KG1 (cell line): Measurements from ENCODE around the gene ATP2B3.

ENCODE experiments used
- DNase-seq: peaks from one replicate; lab custom pipeline; 2025; lab: John Stamatoyannopoulos, UW

Gene ATP2B3

DNA sequence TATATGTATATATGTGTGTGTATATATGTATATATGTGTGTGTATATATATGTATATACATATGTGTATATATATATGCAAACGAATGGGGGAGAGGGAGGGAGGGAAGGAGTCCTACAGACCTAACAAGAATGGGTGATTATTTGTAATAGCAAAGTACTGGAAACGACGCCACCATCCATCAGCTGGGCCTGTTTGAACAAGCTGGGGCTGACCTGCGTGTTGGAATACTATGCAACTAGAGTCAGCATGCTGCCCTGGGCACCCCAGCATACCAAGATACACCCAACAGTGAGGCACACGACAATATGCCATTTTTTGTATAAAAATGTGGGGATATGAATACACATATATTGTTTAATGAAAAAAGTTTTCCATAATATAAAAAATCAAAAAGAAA lies 103.1 kb downstream of the ATP2B3 start:
- no peak for DNase-seq

GRCh38 chrX:153621949-153622598 lies 104.6 kb downstream of the ATP2B3 start:
- no peak for DNase-seq

DNA sequence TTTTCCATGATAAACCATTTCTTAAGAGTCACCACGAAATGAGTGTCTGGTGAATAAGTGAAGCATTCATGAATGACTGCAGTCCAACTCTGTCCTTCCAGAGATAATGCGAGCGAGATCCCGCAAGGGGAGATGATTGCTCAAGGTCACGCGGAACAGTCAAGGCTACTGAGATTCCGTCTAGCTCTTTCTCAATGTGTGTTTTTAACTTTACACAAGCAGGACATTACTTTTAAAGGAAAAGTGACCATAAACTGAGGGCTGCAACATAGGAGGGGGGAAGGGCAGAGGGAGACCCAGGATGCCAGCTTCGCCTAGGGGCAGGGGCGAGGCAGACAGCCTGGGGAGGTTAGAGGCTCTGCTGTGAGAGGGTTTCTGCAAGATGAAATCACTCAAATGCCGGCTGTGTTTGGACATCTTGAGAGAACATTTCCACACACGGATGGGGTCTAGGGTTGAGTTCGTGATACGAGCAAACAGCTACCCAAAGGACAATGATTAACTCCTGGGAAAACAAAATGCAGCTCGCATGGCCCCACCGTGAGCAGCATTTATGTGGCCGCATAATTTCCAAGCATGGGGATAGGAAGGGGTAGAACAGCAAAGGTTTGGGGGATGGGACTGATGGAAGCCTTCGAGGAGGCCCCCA lies 105.3 kb downstream of the ATP2B3 start:
- DNase-seq: no peak

- no peak for DNase-seq
Observed at GRCh38 chrX:153623310-153624029, 106.0 kb downstream of the ATP2B3 start.

GRCh38 chrX:153624196-153625091 lies 107.0 kb downstream of the ATP2B3 start:
- no peak for DNase-seq

DNA sequence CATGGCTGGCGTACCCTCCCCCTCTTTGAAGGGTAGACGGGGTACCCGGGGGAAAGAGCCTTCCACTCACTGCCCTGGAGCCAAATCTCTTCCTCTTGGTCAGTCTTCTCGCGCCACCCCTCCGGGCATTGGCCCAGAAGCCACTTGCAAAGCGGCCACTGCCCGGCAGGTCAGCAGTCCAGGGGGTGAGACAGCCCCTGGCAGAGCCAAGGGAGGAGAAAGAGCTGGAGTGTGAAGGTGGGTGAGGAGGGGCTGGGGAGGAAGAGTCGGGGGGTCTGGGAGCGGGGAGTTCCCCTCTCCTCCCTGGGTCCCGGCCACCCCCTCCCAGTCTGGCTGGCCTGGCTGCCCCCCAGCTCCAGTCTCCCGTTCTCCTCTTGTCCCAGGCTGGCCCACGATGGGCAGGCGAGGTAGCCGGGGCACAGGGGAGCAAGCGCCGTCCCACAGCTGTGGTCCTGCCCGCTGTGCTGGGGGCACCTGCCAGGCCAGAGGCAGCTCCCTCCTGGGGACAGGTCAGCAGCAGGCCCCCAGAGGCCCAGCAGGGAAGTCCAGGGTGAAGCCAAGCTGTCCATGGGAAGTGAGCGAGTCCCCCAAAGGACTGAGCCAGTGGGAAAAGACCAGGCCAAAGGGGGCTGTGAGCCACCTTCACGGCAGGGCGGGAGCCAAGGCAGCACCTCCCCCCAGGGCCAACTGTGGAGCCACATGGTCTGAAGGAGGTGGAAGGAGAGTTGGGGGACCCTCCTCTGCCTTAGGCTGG lies 108.0 kb downstream of the ATP2B3 start:
- DNase-seq: no peak

DNA sequence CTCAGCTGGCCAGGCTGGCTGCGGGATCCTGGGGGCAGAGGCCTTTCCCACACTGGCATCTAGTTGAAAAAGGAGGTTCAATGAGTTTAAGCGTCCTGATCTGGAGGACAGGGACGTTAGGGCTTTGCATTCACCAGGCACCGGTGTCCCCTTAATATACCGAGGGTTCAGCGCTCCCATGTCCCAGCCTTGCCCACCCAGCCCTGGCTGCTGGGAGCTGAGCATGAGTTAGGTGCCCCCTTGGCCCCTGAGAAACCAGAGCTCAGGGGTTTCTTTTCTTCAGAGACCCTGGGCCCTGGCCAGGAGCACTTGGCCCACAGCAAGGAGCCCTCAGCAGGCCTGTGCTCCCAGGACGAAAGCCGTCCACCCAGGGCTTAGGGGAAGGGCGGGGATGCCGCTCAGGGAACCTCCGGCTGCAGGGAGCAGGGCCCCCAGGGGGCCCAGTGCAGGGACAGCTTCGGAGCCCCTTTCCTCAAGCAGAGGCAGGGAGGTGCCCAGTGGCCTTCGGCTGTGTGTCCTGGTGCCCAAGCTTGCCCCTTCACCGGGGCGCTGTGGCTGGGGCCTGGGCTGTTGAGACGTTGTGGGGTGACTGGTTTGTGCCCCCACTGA lies 108.7 kb downstream of the ATP2B3 start:
- DNase-seq: no peak

GRCh38 chrX:153626863-153627674 lies 109.6 kb downstream of the ATP2B3 start:
- DNase-seq: no peak

GRCh38 chrX:153627675-153628111 lies 110.3 kb downstream of the ATP2B3 start:
- no peak for DNase-seq

- DNase-seq: no peak
Observed at GRCh38 chrX:153628129-153628528, 110.7 kb downstream of the ATP2B3 start.

GRCh38 chrX:153628665-153629064 lies 111.2 kb downstream of the ATP2B3 start:
- no peak for DNase-seq

DNA sequence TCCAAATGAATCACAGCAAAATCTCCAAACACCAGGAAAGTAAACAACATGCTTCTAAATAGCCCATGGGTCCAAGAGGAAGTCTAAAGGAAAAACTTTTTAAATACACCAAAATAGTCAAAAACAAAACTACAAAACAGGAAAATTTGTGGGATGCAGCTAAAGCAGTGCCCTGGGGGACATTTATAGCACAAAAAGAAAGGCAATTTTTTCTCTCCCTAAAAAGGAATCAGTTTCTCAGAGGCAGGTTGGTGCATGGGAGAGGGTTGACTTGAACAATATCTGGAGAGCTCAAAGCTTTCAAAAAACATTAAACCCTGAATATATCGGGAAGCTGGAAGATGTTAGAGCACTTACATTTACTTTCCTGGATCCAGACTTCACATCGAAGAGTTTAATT lies 113.9 kb downstream of the ATP2B3 start:
- no peak for DNase-seq

GRCh38 chrX:153631907-153632594 lies 114.6 kb downstream of the ATP2B3 start:
- DNase-seq: no peak
